ENCODE results near the gene SPTBN4. TPM values are rescaled to one million over a fixed set of nuclear protein-coding genes. Genes with fewer than 3 reads are reported as not detected.
"Not testable (repeated sequence)": the region's sequence is repeated elsewhere in the genome, so short reads cannot be mapped to it uniquely, and the experiment has no call there.

SPTBN4 gene
- total RNA-seq, 1 donor from 2014 or later: under 0.01 TPM

DNA sequence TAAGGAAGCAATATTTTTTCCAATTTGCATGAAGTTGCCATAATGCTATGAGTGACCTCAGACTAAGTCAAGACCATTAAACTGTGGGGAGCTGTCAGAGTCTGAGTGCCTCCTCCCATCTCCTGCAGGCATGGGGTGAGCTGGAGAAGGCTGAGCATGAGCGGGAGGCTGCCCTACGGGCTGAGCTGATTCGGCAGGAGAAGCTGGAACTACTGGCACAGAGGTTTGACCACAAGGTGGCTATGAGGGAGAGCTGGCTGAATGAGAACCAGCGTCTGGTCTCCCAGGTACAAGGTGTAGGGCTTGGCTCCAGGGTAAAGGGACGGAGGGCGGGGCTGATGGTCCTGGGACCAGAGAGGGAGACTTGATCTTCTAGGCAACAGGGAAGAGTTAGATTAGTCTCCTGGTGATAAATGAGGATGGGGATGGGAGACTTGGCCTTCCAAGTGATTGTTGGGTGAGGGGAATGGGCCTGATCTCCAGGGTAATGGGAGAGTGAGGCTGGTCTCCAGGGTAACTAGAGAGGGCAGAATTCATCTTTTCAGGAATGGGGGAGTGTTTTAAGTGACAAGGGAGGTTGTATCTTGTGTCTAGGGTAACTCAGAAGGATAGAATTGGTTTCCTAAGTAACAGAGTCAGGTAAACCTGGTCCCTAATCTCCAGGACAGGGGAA is 36.0 kb downstream of the SPTBN4 start:
- no peak for DNase-seq (ENCODE audit: low read depth in 2 of 2)

GRCh38 chr19:40503320-40503695 is 36.5 kb downstream of the SPTBN4 start:
- no peak for DNase-seq (ENCODE audit: low read depth in 2 of 2)

GRCh38 chr19:40506099-40506498 is 39.3 kb downstream of the SPTBN4 start:
- DNase-seq (ENCODE audit: low read depth in 2 of 2): no peak

DNA sequence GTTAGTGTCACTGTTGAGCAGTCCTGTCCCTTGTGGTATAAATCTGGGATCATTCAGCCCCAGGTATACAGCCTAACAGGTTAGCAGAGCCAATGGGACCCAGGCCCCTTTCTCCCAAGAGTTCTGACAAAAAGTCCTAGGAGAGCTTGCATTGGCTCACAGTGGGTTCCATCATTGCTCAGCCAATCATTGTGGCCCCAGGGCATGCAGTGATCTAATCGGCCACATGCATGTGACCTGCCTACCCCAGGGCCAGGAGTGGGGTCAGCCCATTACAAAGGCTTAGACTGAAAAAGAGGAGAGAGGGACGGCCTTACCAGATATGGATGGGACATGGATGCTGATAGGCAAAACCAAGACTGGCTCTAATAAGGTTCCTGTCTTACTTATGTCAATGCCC is 41.1 kb downstream of the SPTBN4 start:
- no peak for DNase-seq (ENCODE audit: low read depth in 2 of 2)

DNA sequence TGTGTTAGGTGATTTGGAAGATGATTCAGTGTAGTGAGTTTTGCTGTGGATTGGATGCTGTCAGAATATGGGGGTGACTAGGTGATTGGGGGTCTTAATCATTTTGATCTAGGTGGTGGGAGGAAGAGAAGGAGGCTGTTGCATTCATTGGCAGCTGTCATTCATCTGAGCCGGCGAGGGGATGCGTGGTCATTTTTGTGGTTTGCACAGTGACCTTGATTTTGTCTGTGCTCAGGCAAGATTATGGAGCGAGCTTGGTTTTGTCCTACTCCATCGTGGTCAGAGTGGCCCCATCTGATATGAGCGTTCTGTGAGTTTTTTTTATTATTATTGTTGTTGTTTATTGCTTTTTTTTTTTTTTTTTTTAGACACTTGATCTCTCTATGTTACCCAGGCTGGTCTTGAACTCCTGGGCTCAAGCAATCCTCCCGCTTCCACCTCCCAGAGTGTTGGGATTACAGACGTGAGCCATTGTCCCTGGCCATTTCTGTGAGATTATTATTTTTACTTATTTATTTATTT is 42.0 kb downstream of the SPTBN4 start:
- DNase-seq (ENCODE audit: low read depth in 2 of 2): no peak

DNA sequence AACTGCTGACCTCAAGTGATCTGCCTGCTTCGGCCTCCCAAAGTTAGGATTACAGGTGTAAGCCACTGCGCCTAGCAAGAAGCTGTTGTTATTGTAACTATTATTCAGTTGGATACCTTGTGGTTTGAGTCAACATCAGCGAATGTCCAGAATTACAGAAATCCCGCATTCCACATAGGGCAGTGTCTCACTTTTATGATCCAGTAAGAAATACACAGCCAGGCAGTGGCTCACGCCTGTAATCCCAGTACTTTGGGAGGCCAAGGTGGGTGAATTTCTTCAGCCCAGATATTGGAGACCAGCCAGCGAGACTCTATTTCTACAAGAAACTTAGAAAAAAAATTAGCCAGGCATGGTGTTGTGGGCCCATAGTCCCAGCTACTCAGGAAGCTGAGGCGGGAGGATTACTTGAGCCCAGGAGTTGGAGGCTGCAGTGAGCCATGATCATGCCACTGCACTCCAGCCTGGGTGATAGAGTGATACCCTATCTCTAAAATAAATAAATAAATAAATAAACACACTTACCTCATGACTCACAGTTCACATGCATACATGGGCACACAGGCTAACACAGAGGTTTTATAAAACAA is 43.8 kb downstream of the SPTBN4 start:
- DNase-seq (ENCODE audit: low read depth in 2 of 2): no peak

GRCh38 chr19:40511487-40511886 is 44.7 kb downstream of the SPTBN4 start:
- no peak for DNase-seq (ENCODE audit: low read depth in 2 of 2)

- no peak for DNase-seq (ENCODE audit: low read depth in 2 of 2)
Measured at GRCh38 chr19:40512110-40512472, 45.3 kb downstream of the SPTBN4 start.

- no peak for DNase-seq (ENCODE audit: low read depth in 2 of 2)
Measured at GRCh38 chr19:40512473-40513344, 45.9 kb downstream of the SPTBN4 start.

- DNase-seq (ENCODE audit: low read depth in 2 of 2): no peak
Measured at GRCh38 chr19:40513345-40513678, 46.5 kb downstream of the SPTBN4 start.

DNA sequence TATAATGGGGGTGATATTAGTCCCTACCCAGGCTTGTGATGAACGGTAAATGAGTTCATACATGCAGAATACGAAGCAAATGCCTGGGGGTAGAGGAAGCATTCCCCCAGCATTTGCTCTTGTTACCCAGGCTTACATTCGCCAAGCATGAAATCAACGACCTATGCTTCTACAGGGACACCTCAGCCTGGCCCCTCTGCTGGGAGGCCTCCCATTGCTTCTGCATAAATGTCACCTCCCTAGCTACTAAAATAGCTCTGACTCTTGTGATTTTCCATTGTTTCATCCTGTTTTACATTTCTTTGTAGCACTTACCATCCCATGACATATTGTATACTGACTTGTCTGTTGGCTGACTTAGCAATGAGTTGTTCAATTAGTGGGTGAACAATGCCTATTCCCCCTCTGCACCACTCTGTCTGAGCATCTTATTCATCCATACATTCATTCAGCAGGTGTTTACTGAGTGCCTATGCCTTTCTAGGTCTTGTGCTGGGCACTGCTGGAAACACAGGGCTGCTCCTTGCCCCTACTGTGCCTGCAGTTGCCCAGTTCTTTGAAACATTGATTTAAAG is 47.0 kb downstream of the SPTBN4 start:
- no peak for DNase-seq (ENCODE audit: low read depth in 2 of 2)

- DNase-seq (ENCODE audit: low read depth in 2 of 2): no peak
Measured at GRCh38 chr19:40517248-40517647, 50.4 kb downstream of the SPTBN4 start.

- DNase-seq (ENCODE audit: low read depth in 2 of 2): peak in 1 of 2 donors; percentile 41
Measured at GRCh38 chr19:40519352-40520322, 52.8 kb downstream of the SPTBN4 start.

- peak; percentile 18 to 32 for DNase-seq (ENCODE audit: low read depth in 2 of 2)
Measured at GRCh38 chr19:40521276-40521675, 54.5 kb downstream of the SPTBN4 start.

- DNase-seq (ENCODE audit: low read depth in 2 of 2): not testable (repeated sequence)
Measured at GRCh38 chr19:40521900-40522299, 55.1 kb downstream of the SPTBN4 start.

DNA sequence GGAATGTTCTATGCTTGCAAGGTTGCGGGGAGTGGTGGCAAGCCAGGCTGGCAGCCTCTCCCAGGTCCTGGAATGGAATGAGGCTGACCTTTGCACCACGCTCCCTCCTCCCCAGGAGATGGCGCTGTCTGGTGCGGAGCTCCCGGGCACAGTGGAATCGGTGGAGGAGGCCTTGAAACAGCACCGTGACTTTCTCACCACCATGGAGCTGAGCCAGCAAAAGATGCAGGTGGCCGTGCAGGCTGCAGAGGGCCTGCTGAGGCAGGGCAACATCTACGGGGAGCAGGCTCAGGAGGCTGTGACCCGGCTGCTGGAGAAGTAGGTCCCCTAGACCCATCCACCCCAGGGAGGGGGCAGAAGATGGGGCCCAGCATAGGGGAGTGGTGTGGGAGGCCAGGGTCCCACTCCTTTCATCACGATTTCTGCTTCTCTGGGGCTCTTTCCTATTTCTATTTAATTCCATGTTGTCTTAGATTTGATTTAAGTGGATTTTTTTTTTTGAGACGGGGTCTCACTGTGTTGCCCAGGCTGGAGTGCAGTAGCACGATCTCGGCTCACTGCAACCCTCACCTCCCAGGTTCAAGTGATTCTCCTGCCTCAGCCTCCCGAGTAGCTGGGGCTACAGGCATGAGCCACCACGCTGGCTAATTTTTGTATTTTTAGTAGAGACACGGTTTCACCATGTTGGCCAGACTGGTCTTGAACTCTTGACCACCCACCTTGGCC is 56.7 kb downstream of the SPTBN4 start:
- peak in 1 of 2 donors; percentile 50 for DNase-seq (ENCODE audit: low read depth in 2 of 2)

GRCh38 chr19:40524133-40524549 is 57.3 kb downstream of the SPTBN4 start:
- no peak for DNase-seq (ENCODE audit: low read depth in 2 of 2)

DNA sequence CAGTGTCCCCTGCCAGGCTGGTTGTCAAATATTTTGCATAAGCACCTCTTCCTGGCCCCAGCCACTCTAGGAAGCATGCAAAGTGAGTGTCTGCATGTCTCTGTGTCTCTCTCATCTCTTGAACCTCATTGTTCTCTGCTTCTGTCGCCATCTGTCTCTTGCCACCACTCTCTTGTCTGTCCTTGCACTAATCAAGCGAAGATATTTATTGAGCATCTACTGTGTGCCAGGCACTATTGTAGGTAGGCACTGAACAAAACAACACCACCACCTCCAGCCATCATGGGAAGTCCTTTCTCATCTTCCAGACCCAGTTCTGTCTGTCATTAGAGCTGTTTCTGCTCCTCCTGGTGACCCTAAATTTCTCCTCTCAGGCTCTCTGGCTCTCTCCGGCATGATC is 57.9 kb downstream of the SPTBN4 start:
- DNase-seq (ENCODE audit: low read depth in 2 of 2): no peak

- DNase-seq (ENCODE audit: low read depth in 2 of 2): no peak
Measured at GRCh38 chr19:40525234-40526051, 58.6 kb downstream of the SPTBN4 start.

Data from dermis microvascular lymphatic vessel endothelial cell (primary cell).